HL-60/S4 (cell line): ENCODE data around the gene MRPL42.
"Not testable (repeated sequence)": the region's sequence is repeated elsewhere in the genome, so short reads cannot be mapped to it uniquely, and the experiment has no call there.

Experiments
- in situ Hi-C: fragments of 300-500 bp; cut with MboI; formaldehyde crosslinking; loops from 2 replicates; pipeline ENCODE4 v1.14.3; 2022; ENCODE audit warnings: low sequenced_read_pairs

The MRPL42 gene

DNA sequence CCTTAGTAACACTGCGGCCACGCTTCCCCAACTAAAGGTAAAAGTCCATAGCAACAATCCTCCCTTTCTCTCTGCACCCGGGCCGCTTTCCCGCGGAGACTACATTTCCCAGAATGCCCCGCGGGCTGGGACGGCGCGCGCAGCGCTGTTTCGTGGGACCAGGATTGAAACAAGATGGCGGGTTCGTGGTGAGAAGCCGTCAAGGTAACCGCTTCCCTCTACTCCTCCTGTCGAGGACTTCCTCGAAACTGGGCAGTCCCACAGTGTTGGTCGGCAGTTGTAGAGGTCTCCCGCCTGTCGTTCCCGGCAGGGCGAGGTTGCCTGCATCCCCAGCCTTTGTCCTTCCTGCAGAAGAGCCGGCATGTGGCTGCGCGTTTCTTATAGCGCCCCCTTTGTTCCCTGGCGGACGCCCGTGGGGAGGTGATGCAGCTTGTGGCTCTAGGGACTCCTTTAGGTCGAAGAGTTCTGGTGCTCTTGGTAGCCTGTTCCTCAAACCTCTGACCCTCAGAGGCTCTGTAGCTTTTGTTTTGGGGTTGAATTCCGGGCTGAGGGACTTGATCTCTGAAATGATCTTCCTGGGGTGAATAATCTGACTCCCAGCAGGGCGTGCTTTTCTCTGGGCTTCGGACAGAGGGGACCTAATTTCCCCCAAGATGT lies at the start of gene MRPL42:
Gene MRPL42, plus strand, starts transcription at position 164 of the 657 bp plus-strand sequence. CDS start 1,772 bp downstream, outside the sequence.
- in situ Hi-C loops = no loop called here

DNA sequence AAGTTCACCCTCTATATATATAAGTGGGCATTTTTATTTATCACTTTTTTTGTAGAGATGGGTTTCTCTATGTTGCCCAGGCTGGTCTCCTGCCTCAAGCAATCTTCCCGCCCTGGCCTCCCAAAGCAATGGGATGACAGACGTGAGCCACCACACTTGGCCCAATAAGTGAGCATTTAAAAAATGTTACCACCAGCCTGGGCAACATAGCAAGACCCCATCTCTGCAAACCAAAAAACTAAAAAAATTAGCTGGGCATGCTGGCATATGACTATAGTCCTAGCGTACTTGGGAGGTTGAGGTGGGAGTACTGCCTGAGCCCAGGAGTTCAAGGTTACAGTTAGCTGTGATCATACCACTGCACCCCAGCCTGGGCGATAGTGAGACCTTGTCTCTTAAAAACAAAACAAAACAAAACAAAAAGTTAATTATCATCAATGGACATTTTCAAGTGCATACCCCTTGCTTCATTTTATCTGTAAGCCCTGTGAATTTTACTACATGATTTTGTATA lies 49.3 kb upstream of the MRPL42 start:
- in situ Hi-C loops = loop anchor here (25.0 kb wide), 1 partner anchor 431 kb away; no protein-coding TSS in a partner anchor

DNA sequence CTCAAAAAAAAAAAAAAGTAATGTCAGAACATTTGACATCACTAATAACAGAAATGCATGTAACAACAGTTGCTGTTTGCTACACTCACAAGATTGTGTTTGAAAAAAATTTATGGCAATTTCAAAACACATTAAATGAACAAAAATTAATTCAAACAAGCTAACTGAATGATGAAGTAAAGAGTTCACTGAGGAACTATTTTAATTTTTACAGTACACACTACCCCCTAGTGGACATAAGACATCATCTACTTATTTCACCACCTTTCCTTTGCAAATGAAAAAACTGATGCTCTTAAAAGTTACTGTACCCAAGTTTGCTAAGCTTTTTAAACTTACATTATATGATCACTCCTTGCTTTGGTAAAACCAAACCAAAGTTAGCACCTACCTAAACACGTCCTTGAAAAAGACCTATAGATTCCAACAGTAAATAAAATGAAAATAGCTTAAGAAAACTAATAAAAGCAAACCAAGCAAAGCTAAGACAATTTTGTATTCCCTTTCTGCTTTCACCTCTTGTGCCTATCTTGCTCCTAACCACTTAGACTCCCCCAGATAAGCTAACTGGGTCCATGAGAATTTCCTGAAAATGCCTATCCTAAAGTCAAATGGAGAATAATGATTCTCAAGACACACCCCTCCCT lies 47.8 kb upstream of the MRPL42 start:
- in situ Hi-C loops = loop anchor here (25.0 kb wide), 1 partner anchor 432 kb away; no protein-coding TSS in a partner anchor

DNA sequence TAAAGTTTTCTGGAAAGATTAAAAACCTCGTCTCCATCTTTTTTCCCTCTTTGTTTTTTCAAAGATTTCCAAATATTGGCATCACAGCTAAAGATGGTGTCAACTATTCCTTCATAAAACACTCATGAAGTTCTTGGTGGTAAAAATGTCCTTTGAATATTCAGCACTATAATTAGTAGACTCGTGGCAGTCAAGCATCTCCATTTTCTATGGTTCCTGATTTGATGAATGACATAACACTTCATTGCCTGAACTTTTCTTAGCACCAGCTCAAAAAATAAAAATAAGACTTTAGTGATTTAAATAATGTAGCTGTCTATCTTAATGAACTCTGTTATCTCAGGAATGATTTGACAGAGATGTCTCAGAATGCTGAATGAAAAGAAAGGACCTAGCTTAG lies 45.3 kb upstream of the MRPL42 start:
- in situ Hi-C loops = loop anchor here (25.0 kb wide), 1 partner anchor 435 kb away; no protein-coding TSS in a partner anchor

DNA sequence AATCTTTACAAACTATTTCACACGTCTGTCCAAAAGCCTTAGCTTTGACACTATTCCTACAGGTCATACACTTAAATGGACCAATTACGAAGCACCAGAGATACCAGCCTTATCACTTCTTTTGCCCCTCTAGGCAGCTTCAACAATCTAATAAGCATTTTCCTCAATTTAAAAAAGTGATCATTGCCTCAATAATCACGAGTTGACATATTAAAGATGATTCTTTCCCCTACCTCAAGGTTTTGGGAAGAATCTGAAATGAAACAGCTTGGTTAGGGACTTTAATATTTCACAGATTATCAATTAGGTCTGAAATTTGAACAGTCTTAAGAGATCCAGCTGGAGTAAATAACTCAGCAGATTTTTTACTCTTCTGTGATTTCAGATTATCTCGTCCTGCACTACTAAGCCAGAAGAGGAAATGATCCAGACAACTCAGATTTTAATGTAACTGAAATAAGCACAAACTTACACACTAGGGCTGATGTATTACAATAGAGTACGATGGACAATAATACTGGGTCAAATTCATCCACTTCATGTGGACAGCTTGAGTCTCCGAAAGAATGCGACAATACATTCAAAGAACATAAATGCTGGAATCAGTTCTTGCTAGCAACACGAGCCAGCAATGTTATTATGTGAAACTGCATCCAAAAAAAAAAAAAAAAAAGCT lies 41.4 kb upstream of the MRPL42 start:
- in situ Hi-C loops = no loop called here

DNA sequence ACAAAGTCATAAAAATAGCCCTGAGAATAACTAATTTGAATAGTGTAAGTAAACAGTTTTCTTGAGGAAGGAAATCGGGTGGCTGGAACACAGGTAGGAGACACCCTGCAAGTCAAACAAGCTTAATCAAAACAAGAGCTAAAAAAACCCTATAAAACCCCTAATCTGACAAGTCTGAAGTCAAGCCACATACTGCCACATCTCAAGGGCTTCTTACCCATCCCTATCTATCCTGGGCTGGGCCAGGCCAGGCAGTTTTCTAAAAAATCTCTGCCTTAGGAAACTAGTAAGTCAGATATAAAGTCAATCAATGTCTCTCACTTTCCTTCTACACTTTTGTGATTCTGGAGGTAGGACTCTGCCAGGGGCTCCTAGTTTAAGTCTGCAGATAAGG lies 40.9 kb upstream of the MRPL42 start:
- in situ Hi-C loops = no loop called here

- in situ Hi-C loops = no loop called here
These were observed 39.3 kb upstream of the MRPL42 start for GRCh38 chr12:93427779-93428564.

DNA sequence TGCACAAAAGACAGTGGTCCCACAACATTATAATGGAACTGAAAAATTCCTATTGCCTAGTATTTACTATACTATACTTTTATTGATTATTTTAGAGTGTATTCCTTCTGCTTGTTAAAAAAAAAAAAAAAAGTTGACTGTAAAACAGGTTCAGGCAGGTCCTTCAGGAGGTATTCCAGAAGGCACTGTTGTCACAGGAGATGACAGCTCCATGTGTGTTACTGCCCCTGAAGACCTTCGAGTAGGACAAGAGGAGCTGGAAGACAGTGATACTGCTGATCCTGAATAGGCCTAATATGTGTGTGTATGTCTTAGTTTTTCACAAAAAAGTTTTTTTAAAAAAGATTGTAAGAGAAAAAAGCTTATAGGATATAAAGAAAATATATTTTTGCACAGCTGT lies 37.9 kb upstream of the MRPL42 start:
- in situ Hi-C loops = no loop called here

DNA sequence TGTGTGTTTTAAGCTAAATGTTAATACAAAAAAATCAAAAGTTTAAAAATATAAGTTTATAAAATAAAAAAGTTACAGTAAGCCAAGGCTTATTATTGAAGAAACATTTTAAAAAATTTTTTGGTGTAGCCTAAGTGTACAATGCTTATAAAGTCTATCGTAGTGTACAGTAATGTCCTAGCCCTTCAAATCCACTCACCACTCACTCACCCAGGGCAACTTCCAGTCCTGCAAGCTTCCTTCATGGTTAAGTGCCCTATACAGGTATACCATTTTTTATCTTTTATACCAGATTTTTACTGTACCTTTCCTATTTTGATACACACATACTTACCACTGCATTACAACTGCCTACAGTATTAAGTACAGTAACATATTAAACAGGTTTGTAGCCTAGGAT lies 37.5 kb upstream of the MRPL42 start:
- in situ Hi-C loops = no loop called here

DNA sequence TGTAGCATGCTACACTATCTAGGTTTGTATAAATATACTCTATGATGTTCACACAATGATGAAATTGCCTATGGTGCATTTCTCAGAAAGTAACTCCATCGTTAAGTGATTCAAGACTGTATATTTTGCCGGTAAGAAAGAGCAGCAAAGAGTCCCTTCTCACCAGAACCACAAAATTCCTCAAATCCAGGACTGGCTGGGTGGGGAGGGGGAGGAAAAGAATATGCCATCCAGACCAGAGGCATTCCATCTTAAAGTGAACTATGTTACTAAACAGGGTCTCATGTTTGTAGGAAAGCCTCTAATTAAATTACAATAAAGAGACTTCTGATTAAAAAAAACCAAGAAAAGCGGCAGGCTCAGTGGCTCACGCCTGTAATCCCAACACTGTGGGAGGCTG lies 37.0 kb upstream of the MRPL42 start:
- in situ Hi-C loops = no loop called here

DNA sequence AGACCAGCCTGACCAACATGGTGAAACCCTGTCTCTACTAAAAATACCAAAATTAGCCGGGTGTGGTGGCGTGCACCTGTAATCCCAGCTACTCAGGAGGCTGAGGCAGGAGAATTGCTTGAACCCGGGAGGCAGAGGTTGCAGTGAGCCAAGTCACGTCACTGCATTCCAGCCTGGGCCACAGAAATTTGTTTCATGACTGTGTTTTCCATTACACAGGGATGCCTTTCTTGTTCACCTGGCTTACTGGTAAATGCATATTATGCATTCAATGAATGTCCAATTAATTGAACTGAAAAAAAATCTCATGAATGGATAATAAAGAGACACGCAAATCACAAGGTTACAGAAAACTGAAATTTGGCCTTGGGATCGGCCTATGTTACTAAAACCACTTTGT lies 35.3 kb upstream of the MRPL42 start:
- in situ Hi-C loops = not testable (repeated sequence)

DNA sequence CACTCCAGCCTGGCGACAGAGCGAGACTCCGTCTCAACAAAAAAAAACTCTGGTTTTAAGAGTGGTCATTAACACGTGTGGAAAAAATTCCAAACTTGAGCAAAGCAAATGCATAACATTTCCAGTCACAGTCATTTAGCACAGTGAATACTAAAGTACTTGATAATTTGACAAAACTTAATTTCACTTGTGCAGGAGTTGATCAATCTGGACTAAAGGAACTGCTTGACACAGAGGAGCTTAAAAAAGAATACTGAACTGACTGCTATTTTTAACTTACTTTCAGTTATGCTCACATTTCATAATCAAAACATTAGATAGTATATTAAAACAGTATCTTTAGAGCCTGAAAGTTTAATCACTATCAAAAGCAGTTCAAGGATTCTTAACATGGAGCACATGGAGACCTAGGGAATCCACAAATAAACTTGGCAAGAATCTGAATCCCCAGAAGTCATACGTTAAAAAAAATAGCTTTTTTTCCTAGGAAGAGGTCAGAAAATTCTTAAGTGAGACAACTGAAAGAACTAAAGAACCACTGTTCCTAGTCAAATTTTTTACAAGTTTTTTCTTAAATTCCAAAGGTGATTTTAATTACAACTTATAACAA lies 33.0 kb upstream of the MRPL42 start:
- in situ Hi-C loops = no loop called here

DNA sequence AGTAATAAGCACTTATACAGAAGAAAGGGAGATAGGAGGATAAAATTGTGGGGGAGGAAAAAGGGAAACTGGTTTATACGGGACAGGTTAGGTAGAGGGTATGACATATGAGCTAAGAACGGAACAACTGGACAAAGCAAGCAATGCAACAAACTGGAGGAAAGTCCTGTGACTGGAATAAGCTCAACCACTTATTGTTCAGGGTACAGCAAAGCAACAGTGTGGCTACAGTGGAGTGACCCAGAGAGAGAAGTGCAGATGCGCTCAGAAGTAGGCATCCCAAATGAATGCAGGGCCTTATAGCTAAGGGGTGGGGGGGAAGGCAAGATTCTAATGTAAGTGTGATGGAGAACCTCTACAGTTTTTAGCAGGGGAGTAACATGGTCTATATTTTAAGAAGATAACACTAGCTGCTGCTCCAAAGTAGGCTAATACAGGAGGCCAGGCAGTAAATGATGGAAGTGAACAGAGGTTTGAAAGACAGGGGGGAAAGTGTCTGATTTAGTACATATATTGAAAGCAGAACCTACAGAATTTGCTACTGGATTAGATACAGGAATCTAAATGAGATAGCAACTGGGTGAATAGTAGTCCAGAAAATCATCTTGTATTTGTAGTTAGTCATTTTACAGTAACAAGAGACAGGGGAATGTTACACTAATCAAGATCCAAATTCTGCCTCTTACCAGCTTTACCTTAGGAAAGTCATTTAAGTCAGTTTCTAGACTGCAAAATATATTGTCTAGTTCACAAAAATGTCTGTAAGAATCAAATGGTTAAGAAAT lies 28.9 kb upstream of the MRPL42 start:
- in situ Hi-C loops = no loop called here

DNA sequence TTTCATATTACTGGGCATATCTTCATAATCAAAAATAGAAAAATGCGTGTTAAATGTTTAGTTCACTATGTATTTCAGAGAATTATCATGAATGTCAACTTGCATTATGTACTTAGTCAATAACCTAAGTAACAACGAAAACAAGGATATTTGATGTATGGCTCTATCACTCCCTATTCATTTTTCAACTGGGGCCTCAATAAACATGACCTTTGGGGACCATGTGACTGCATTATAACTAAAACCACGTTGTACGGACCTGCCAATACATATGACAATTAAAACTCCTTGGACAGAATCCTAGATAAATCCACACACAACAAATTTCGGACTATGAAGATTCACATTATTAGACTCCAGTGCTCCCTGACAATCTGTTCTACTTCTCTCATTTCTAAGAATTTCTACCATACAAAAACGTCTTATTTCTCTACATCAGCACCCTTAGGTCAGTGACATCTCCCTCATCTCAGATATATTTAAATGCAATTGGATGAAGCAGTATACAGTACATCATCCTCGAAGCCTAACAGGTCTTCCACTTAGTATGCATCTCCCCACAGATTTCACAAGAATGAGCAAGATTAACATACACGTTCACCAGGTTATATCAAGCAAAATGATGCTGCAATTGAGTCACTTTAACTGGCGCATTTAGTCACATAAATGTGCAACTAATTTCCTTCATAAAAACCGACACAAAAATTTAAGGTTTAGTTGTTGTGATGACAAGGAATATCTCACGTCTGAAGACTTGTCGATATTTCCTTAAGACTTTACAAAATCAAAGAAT lies 27.1 kb upstream of the MRPL42 start:
- in situ Hi-C loops = no loop called here

GRCh38 chr12:93441081-93441616 lies 26.2 kb upstream of the MRPL42 start:
- in situ Hi-C loops = no loop called here

DNA sequence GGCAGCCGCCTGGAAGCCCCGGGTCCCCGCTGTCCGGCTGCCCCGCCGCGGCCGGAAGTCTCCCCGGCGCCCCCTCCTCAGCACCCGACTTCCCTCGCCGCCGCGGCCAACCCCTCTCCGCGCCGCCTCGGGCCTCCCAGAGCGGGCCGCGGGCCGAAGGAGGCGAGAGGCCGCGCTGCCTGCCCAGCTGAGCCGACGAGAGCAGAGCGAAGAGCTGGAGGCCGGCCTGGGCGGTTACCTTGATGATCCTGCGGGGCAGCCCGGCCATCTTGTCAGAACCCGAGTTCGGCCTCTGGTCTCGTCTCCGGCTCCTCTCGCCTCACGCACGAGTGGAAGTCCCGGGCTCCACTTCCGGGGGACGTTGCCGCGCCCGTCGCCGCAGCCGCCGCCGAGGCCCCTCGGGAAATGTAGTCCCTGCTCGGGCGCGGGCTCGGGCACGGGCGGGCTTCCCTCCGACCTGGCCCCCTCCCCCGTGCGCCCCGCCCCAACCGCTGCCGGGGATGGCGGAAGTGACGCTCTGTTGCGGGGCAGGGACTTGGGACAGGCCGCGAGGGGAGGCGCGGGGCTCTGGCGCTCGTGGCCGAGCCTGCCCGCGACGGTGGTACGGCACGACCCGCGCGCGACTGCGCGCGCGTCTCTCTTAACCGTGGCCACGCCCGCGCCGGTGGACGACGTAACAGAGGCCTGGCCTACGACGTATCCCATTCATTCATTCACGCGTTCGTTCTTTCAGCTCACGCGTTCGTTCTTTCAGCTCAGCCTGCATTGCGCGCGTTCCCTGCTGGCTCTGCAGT lies 25.5 kb upstream of the MRPL42 start, which contains the start of gene UBE2N:
Gene UBE2N, minus strand, starts transcription at position 331 of the 794 bp plus-strand sequence. Its CDS starts 63 bp downstream, at position 268.
- in situ Hi-C loops = no loop called here

- in situ Hi-C loops = no loop called here
These were observed 24.6 kb upstream of the MRPL42 start for GRCh38 chr12:93442411-93443340.
